Right lobe of liver (tissue), 4 donors: ENCODE measurements around the gene SLC27A2.

ENCODE experiments used
- POLR2A ChIP-seq: fragments of 450-650 bp; IDR thresholded peaks from one replicate; pipeline ENCODE4 v1.6.1; 2017; ENCODE audit warnings: antibody characterized with exemption, mild to moderate bottlenecking
- TF ChIP-seq, protein P1 (sequence below), 4 donors: fragments of 200-600 bp in 3 of 4; fragments of 450-650 bp in 1 of 4; IDR thresholded peaks; one replicate each; pipeline versions ENCODE4 v1.5.1 to v1.8.0; 2016 to 2022; ENCODE audit warnings: antibody characterized with exemption in 4 of 4, mild to moderate bottlenecking in 2 of 4
- donor health status: DM: no; HTN: no; CAD: no.
- donor health status: DM: no; HTN: no; CAD: no.
- donor health status: DM: no; HTN: yes; CAD: no.

DNA sequence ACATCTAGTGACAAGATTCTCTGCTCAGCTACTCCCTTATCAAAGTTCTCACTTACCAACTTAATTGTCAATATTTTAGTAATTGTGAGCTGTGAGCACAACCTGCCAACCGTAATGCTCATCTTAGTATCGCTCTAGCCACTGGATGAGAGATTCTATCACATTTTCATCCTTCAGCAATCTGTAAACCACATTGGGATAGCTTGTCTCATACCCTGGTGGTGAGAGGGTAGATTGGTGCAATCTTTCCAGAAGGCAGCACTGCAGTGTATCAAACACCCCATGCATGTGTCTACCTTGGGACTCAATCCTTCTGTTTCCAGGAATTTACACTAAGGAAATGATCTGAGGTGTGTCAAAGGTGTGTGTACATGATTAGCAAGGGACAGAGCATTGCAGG is 44.1 kb upstream of the SLC27A2 start:
- TF ChIP-seq, protein P1, sequence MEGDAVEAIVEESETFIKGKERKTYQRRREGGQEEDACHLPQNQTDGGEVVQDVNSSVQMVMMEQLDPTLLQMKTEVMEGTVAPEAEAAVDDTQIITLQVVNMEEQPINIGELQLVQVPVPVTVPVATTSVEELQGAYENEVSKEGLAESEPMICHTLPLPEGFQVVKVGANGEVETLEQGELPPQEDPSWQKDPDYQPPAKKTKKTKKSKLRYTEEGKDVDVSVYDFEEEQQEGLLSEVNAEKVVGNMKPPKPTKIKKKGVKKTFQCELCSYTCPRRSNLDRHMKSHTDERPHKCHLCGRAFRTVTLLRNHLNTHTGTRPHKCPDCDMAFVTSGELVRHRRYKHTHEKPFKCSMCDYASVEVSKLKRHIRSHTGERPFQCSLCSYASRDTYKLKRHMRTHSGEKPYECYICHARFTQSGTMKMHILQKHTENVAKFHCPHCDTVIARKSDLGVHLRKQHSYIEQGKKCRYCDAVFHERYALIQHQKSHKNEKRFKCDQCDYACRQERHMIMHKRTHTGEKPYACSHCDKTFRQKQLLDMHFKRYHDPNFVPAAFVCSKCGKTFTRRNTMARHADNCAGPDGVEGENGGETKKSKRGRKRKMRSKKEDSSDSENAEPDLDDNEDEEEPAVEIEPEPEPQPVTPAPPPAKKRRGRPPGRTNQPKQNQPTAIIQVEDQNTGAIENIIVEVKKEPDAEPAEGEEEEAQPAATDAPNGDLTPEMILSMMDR (IDR thresholded peaks at IDR 0.05) = no peak
- no peak for TF ChIP-seq POLR2A
